ENCODE measurements around the gene ITPK1. TPM values are rescaled to one million over a fixed set of nuclear protein-coding genes. Genes with fewer than 3 reads are reported as not detected.

The ITPK1 gene
- total RNA-seq, 1 experiment from 2014 or later: 66.2 TPM

DNA sequence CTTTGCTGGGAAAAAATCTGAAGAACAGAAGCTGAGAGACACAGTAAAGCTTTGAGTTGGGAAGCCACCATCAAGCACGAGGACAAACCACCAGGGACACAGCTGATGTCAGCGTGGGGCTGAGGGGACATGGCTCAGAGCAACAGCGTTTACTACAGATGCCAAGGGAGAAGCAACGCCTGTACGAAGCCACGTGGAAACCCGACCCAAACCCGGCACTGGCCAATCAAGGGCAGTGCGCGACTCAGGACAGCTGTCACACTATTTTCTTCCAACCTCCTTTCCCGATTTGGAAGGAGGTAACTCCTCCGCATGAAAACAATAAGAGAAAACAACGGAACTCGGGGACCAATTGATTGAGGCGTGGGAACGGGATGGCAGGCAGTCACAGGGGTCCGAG is 213.0 kb downstream of the ITPK1 start:
- no peak overlapping the region for H3K27ac ChIP-seq (ENCODE audit: low read length)
- H3K4me3 ChIP-seq (ENCODE audit: low read length): no peak overlapping the region
- no peak overlapping the region for H3K4me2 ChIP-seq (ENCODE audit: low read length)
- no peaks in the 10 kb centered on the region for H3K9me2 ChIP-seq (replicated peaks; ENCODE audit: low read length)
- H3K9ac ChIP-seq (ENCODE audit: low read length): no peak overlapping the region
- TF ChIP-seq EZH2 (IDR thresholded peaks at IDR 0.05; ENCODE audit: low read length, unreplicated experiment) (no peak), EZH2phosphoT487 (IDR thresholded peaks at IDR 0.05; ENCODE audit: borderline replicate concordance, low read length) (no peak)
- TF ChIP-seq, protein P1, sequence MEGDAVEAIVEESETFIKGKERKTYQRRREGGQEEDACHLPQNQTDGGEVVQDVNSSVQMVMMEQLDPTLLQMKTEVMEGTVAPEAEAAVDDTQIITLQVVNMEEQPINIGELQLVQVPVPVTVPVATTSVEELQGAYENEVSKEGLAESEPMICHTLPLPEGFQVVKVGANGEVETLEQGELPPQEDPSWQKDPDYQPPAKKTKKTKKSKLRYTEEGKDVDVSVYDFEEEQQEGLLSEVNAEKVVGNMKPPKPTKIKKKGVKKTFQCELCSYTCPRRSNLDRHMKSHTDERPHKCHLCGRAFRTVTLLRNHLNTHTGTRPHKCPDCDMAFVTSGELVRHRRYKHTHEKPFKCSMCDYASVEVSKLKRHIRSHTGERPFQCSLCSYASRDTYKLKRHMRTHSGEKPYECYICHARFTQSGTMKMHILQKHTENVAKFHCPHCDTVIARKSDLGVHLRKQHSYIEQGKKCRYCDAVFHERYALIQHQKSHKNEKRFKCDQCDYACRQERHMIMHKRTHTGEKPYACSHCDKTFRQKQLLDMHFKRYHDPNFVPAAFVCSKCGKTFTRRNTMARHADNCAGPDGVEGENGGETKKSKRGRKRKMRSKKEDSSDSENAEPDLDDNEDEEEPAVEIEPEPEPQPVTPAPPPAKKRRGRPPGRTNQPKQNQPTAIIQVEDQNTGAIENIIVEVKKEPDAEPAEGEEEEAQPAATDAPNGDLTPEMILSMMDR (conservative IDR thresholded peaks at IDR 0.05; ENCODE audit: low read depth, low read length): no peak
- ChIA-PET POLR2A (ENCODE audit: unreplicated experiment) (no interaction called here), CTCF (no interaction called here)
- no peak overlapping the region for H2AFZ ChIP-seq (ENCODE audit: low read length)
- DNase-seq (no peak), ATAC-seq (no peak)
- no peaks in the 10 kb centered on the region for H3F3A ChIP-seq (ENCODE audit: low read length, unreplicated experiment)
- H3K27me3 ChIP-seq (ENCODE audit: low read length): peaks cover 46% of the 10 kb centered on the region
- H4K20me1 ChIP-seq (ENCODE audit: low read length): no peaks in the 10 kb centered on the region
- H3K36me3 ChIP-seq (ENCODE audit: low read depth, low read length): no peaks in the 10 kb centered on the region
- no peaks in the 10 kb centered on the region for H3K79me2 ChIP-seq (ENCODE audit: low read length)
- BruUV-seq (replicated peaks): no TSS peak
- intact Hi-C loops (cut with micrococcal nuclease): no loop called here
- H3K9me3 ChIP-seq (ENCODE audit: low read length): no peaks in the 10 kb centered on the region
- H3K4me1 ChIP-seq (ENCODE audit: insufficient read depth, low read length): 0 out of 2 replicates have a peak, but pooled peaks cover 3% of the 10 kb centered on the region

DNA sequence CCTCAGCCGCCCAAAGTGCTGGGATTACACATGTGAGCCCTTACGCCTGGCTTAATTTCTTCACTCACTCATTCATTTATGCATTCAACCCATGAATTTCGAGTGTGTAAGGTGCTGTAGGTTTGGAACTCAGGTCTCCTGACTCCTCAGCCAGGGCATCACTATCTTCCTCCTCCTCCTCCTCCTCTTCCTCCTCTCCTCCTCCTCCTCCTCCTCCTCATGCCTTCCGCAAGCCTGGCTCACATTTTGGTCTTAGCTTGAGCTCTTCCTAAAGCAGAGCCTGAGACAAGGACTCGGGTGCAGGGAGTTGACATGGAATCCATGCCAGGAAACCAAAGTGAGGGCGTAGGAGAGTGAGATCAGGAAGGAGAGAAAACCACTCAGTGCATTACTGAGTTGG is 213.5 kb downstream of the ITPK1 start:
- Histone ChIP-seq H3K27me3 (ENCODE audit: low read length) (peaks cover 40% of the 10 kb centered on the region), H3K4me2 (ENCODE audit: low read length) (no peak overlapping the region), H3K79me2 (ENCODE audit: low read length) (no peaks in the 10 kb centered on the region), H3K9ac (ENCODE audit: low read length) (no peak overlapping the region), H3K9me3 (ENCODE audit: low read length) (no peaks in the 10 kb centered on the region), H4K20me1 (ENCODE audit: low read length) (no peaks in the 10 kb centered on the region), H3K9me2 (replicated peaks; ENCODE audit: low read length) (no peaks in the 10 kb centered on the region), H3K36me3 (ENCODE audit: low read depth, low read length) (no peaks in the 10 kb centered on the region), H3K27ac (ENCODE audit: low read length) (no peak overlapping the region), H3K4me1 (ENCODE audit: insufficient read depth, low read length) (0 out of 2 replicates have a peak, but pooled peaks cover 3% of the 10 kb centered on the region), H3F3A (ENCODE audit: low read length, unreplicated experiment) (no peaks in the 10 kb centered on the region), H2AFZ (ENCODE audit: low read length) (no peak overlapping the region), H3K4me3 (ENCODE audit: low read length) (no peak overlapping the region)
- CTCF ChIA-PET: no interaction called here
- no peak for TF ChIP-seq EZH2phosphoT487 (IDR thresholded peaks at IDR 0.05; ENCODE audit: borderline replicate concordance, low read length)
- TF ChIP-seq EZH2 (IDR thresholded peaks at IDR 0.05; ENCODE audit: low read length, unreplicated experiment): no peak
- TF ChIP-seq, protein P1 (conservative IDR thresholded peaks at IDR 0.05; ENCODE audit: low read depth, low read length): no peak
- ATAC-seq (no peak), DNase-seq (no peak)
- POLR2A ChIA-PET (ENCODE audit: unreplicated experiment): no interaction called here
- intact Hi-C loops (cut with micrococcal nuclease): no loop called here
- no TSS peak for BruUV-seq (replicated peaks)

DNA sequence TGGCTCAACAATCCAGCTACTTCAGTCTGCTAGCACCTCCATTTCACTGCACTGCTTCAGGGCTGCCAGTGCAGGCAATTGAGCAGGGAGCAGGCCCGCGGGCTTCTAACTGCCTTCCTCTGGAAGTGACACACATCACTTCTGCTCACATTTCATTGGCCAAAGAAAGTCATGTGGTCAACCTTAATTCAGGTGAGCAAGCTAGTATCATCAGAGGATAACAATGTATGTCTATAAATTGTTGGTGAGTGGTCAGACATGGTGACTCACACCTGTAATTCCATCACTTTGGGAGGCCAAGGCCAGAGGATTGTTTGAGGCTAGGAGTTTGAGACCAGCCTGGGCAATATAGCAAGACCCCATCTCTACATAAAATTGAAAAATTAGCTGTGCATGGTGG is 215.1 kb downstream of the ITPK1 start:
- peak; percentile 57 for DNase-seq
- CTCF ChIA-PET: no interaction called here
- no peak overlapping the region for H3K9ac ChIP-seq (ENCODE audit: low read length)

More for the DNA sequence above, 215.1 kb downstream of the ITPK1 start:
- TF ChIP-seq EZH2phosphoT487 (IDR thresholded peaks at IDR 0.05; ENCODE audit: borderline replicate concordance, low read length) (no peak), EZH2 (IDR thresholded peaks at IDR 0.05; ENCODE audit: low read length, unreplicated experiment) (no peak)
- TF ChIP-seq, protein P1 (conservative IDR thresholded peaks at IDR 0.05; ENCODE audit: low read depth, low read length): no peak
- Histone ChIP-seq H3K27ac (ENCODE audit: low read length) (no peak overlapping the region), H3K9me2 (replicated peaks; ENCODE audit: low read length) (no peaks in the 10 kb centered on the region), H3K4me3 (ENCODE audit: low read length) (no peak overlapping the region), H3K9me3 (ENCODE audit: low read length) (no peaks in the 10 kb centered on the region), H3K4me2 (ENCODE audit: low read length) (no peak overlapping the region), H3K79me2 (ENCODE audit: low read length) (no peaks in the 10 kb centered on the region), H4K20me1 (ENCODE audit: low read length) (no peaks in the 10 kb centered on the region), H3F3A (ENCODE audit: low read length, unreplicated experiment) (no peaks in the 10 kb centered on the region), H2AFZ (ENCODE audit: low read length) (no peak overlapping the region), H3K27me3 (ENCODE audit: low read length) (peaks cover 29% of the 10 kb centered on the region), H3K4me1 (ENCODE audit: insufficient read depth, low read length) (0 out of 2 replicates have a peak, but pooled peaks cover 3% of the 10 kb centered on the region), H3K36me3 (ENCODE audit: low read depth, low read length) (no peaks in the 10 kb centered on the region)
- BruUV-seq (replicated peaks): no TSS peak
- POLR2A ChIA-PET (ENCODE audit: unreplicated experiment): no interaction called here
- ATAC-seq: peak; percentile 40
- intact Hi-C loops (cut with micrococcal nuclease): no loop called here

Data from PC-3 (cell line).